ENCODE data around the gene MGLL.

Gene MGLL

GRCh38 chr3:127731546-127732289 is 90.6 kb downstream of the MGLL start:
- Histone ChIP-seq H3K9me3 (ENCODE audit: control insufficient read depth, low read length) (no peaks in the 10 kb centered on the region), H3K4me1 (peaks cover 3% of the 10 kb centered on the region), H3K4me2 (ENCODE audit: low read length) (no peak overlapping the region), H2AFZ (no peak overlapping the region), H3K9ac (no peak overlapping the region), H3K79me2 (no peaks in the 10 kb centered on the region), H3K36me3 (ENCODE audit: control insufficient read depth, insufficient read depth, low read length) (no peaks in the 10 kb centered on the region), H3K27me3 (ENCODE audit: control insufficient read depth, insufficient read depth, low read length) (no peaks in the 10 kb centered on the region), H3K4me3 (ENCODE audit: low read depth, low read length) (no peak overlapping the region), H3K27ac (no peak overlapping the region)
- TF ChIP-seq CTCF (IDR thresholded peaks at IDR 0.05), result no peak

- H3K27me3 ChIP-seq (ENCODE audit: control insufficient read depth, insufficient read depth, low read length), result no peaks in the 10 kb centered on the region
- H3K9ac ChIP-seq, result no peak overlapping the region
- H3K36me3 ChIP-seq (ENCODE audit: control insufficient read depth, insufficient read depth, low read length), result no peaks in the 10 kb centered on the region
- H3K4me2 ChIP-seq (ENCODE audit: low read length), result no peak overlapping the region
- no peak overlapping the region for H2AFZ ChIP-seq
- no peak for TF ChIP-seq CTCF (IDR thresholded peaks at IDR 0.05)
- no peak overlapping the region for H3K27ac ChIP-seq
- H3K4me3 ChIP-seq (ENCODE audit: low read depth, low read length), result no peak overlapping the region
- peaks cover 3% of the 10 kb centered on the region for H3K4me1 ChIP-seq
- H3K79me2 ChIP-seq, result no peaks in the 10 kb centered on the region
- no peaks in the 10 kb centered on the region for H3K9me3 ChIP-seq (ENCODE audit: control insufficient read depth, low read length)
These were observed 91.5 kb downstream of the MGLL start for GRCh38 chr3:127730666-127731295.

GRCh38 chr3:127730171-127730570 is 92.1 kb downstream of the MGLL start:
- Histone ChIP-seq H3K4me3 (ENCODE audit: low read depth, low read length) (no peak overlapping the region), H3K36me3 (ENCODE audit: control insufficient read depth, insufficient read depth, low read length) (no peaks in the 10 kb centered on the region), H3K9ac (no peak overlapping the region), H3K79me2 (no peaks in the 10 kb centered on the region), H3K4me2 (ENCODE audit: low read length) (no peak overlapping the region), H3K9me3 (ENCODE audit: control insufficient read depth, low read length) (no peaks in the 10 kb centered on the region), H2AFZ (no peak overlapping the region), H3K27me3 (ENCODE audit: control insufficient read depth, insufficient read depth, low read length) (no peaks in the 10 kb centered on the region), H3K4me1 (peaks cover 2% of the 10 kb centered on the region), H3K27ac (no peak overlapping the region)
- TF ChIP-seq CTCF (IDR thresholded peaks at IDR 0.05), result no peak

GRCh38 chr3:127729556-127730056 is 92.7 kb downstream of the MGLL start:
- H3K79me2 ChIP-seq, result no peaks in the 10 kb centered on the region
- TF ChIP-seq CTCF (IDR thresholded peaks at IDR 0.05), result no peak
- H3K4me2 ChIP-seq (ENCODE audit: low read length), result no peak overlapping the region
- no peaks in the 10 kb centered on the region for H3K36me3 ChIP-seq (ENCODE audit: control insufficient read depth, insufficient read depth, low read length)
- H3K9ac ChIP-seq, result no peak overlapping the region
- H2AFZ ChIP-seq, result no peak overlapping the region
- H3K4me3 ChIP-seq (ENCODE audit: low read depth, low read length), result no peak overlapping the region
- no peak overlapping the region for H3K27ac ChIP-seq
- H3K27me3 ChIP-seq (ENCODE audit: control insufficient read depth, insufficient read depth, low read length), result no peaks in the 10 kb centered on the region
- H3K9me3 ChIP-seq (ENCODE audit: control insufficient read depth, low read length), result no peaks in the 10 kb centered on the region
- no peaks in the 10 kb centered on the region for H3K4me1 ChIP-seq
